ENCODE measurements around the gene DBN1. TPM values are rescaled to one million over a fixed set of nuclear protein-coding genes. Genes with fewer than 3 reads are reported as not detected.

Gene DBN1
- total and polyA plus RNA-seq, 9 of the 15 experiments (the other 6 are each of a cell fraction or from before 2014, with no cell fraction given): 0.25 to 87.2 (median 27.9) TPM

DNA sequence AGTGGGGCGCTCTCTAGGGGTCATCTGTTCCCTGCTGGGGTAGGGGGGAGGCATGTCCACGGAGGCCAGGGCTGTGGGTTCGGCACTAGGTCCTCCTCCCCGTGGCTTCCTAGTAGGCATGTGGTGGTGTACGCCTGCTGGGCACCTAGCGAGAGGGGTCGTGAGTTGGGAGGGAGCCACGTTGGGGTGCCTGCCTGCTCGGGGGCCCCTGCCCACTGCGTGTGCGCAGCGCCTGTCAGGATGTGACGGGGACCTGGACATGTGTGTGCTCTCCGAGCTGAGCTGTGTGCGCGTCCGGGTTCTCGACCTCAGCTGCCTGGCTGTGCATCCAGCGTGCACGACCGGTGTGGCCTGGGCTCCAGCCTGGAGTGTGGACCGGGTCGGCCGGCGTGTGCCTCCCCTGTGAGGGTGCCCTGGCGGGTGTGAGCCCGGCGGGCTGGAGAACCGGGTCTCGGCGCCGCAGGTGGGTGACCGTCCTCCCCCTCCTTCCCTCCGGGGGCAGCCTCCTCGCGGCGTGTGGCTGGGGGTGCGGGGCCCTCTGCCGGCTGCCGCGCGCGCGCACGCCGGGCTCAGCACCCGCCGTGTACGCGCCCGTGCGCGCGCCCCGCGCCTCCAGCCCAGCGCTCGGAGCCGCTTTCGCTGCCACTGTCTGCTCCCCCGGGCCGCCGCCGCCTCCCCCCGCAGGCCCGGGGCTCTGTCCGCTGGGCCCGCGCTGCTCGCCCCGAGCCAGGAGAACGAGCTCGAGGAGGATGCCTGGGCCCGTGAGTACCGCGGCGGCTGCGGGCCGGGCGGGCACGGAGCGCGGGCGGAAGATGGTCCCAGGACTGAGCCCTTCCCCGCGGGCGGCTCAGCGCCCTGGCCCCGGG is 27.0 kb downstream of the DBN1 start, which contains the start of gene PRR7 (continued):
- TF ChIP-seq, protein P1, sequence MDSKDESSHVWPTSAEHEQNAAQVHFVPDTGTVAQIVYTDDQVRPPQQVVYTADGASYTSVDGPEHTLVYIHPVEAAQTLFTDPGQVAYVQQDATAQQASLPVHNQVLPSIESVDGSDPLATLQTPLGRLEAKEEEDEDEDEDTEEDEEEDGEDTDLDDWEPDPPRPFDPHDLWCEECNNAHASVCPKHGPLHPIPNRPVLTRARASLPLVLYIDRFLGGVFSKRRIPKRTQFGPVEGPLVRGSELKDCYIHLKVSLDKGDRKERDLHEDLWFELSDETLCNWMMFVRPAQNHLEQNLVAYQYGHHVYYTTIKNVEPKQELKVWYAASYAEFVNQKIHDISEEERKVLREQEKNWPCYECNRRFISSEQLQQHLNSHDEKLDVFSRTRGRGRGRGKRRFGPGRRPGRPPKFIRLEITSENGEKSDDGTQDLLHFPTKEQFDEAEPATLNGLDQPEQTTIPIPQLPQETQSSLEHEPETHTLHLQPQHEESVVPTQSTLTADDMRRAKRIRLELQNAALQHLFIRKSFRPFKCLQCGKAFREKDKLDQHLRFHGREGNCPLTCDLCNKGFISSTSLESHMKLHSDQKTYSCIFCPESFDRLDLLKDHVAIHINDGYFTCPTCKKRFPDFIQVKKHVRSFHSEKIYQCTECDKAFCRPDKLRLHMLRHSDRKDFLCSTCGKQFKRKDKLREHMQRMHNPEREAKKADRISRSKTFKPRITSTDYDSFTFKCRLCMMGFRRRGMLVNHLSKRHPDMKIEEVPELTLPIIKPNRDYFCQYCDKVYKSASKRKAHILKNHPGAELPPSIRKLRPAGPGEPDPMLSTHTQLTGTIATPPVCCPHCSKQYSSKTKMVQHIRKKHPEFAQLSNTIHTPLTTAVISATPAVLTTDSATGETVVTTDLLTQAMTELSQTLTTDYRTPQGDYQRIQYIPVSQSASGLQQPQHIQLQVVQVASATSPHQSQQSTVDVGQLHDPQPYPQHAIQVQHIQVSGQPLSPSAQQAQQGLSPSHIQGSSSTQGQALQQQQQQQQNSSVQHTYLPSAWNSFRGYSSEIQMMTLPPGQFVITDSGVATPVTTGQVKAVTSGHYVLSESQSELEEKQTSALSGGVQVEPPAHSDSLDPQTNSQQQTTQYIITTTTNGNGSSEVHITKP (IDR thresholded peaks at IDR 0.05; ENCODE audit: partially characterized antibody): no peak
- TF ChIP-seq HSF4 (CRISPR knock-in tag; IDR thresholded peaks at IDR 0.05; ENCODE audit: borderline replicate concordance): no peak
- no peak for TF ChIP-seq RFX5 (IDR thresholded peaks at IDR 0.05; ENCODE audit: low read depth, low read length)
- TF ChIP-seq ZNF431 (CRISPR knock-in tag; IDR thresholded peaks at IDR 0.05): 0 out of 2 replicates have a peak, but pooled peaks have one; percentile 47
- peak; percentile 74 for TF ChIP-seq POLR2A (conservative IDR thresholded peaks at IDR 0.05)
- TF ChIP-seq ZNF23 (CRISPR knock-in tag; IDR thresholded peaks at IDR 0.05): no peak
- no peak for TF ChIP-seq RBM15 (IDR thresholded peaks at IDR 0.05; ENCODE audit: insufficient read depth, low read length)
- no peak for TF ChIP-seq KAT7 (CRISPR knock-in tag; IDR thresholded peaks at IDR 0.05; ENCODE audit: borderline replicate concordance)
- TF ChIP-seq ZNF57 (CRISPR knock-in tag; IDR thresholded peaks at IDR 0.05): no peak
- no peak for TF ChIP-seq GATAD2A (IDR thresholded peaks at IDR 0.05)
- TF ChIP-seq ZNF239 (CRISPR knock-in tag; IDR thresholded peaks at IDR 0.05): no peak
- no peak for TF ChIP-seq CREB1 (IDR thresholded peaks at IDR 0.05)
- no peak for TF ChIP-seq CREB1 (CRISPR knock-in tag; IDR thresholded peaks at IDR 0.05)
- no peak for TF ChIP-seq SREBF1 (IDR thresholded peaks at IDR 0.05; ENCODE audit: borderline replicate concordance, low read depth, low read length)
- TF ChIP-seq ZNF324 (CRISPR knock-in tag; IDR thresholded peaks at IDR 0.05): 0 out of 2 replicates have a peak, but pooled peaks have one; percentile 20
- TF ChIP-seq, protein P2, sequence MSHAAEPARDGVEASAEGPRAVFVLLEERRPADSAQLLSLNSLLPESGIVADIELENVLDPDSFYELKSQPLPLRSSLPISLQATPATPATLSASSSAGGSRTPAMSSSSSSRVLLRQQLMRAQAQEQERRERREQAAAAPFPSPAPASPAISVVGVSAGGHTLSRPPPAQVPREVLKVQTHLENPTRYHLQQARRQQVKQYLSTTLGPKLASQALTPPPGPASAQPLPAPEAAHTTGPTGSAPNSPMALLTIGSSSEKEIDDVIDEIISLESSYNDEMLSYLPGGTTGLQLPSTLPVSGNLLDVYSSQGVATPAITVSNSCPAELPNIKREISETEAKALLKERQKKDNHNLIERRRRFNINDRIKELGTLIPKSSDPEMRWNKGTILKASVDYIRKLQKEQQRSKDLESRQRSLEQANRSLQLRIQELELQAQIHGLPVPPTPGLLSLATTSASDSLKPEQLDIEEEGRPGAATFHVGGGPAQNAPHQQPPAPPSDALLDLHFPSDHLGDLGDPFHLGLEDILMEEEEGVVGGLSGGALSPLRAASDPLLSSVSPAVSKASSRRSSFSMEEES (CRISPR knock-in tag; IDR thresholded peaks at IDR 0.05): no peak
- TF ChIP-seq SRSF7 (optimal IDR thresholded peaks at IDR 0.05; ENCODE audit: low read depth, low read length): no peak
- TF ChIP-seq ARID1B (IDR thresholded peaks at IDR 0.05): no peak
- no peak for TF ChIP-seq KLF1 (tag; IDR thresholded peaks at IDR 0.05)
- TF ChIP-seq RUNX1 (IDR thresholded peaks at IDR 0.05; ENCODE audit: low read depth): no peak
- no peak for TF ChIP-seq PPARD (CRISPR knock-in tag; IDR thresholded peaks at IDR 0.05)
- no peak for TF ChIP-seq MEF2A (IDR thresholded peaks at IDR 0.05; ENCODE audit: control insufficient read depth, low read depth, low read length)
- peak; percentile 97 for TF ChIP-seq PHB (CRISPR knock-in tag; IDR thresholded peaks at IDR 0.05)
- no peak for TF ChIP-seq NFIC (IDR thresholded peaks at IDR 0.05)
- peak; percentile 59; the same call in 1 of the 2 replicates for TF ChIP-seq E2F4 (CRISPR knock-in tag; IDR thresholded peaks at IDR 0.05; ENCODE audit: low read depth)

Measured in K562 (cell line).